ENCODE data around the gene MEF2B. TPM values are rescaled to one million over a fixed set of nuclear protein-coding genes. Genes with fewer than 3 reads are reported as not detected.

The MEF2B gene
- polyA plus RNA-seq, 1 donor: 1.4 TPM

DNA sequence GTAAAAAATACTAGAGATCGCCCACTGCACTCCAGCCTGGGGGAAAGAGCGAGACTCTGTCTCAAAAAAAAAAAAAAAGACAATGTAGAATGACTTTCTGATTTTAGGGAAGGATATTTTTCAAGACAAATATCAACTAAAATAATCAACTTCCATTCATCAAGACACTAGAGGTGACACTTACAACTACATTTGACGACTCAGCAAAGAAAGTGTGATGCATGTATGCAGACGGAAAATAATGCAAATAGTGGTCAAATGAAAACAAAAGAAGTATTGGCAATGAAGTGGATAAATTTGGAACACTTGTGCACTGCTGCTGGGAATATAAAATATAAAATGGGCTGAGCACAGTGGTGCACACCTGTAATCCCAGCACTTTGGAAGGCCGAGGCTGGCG, 44.0 kb downstream of the MEF2B start:
- Histone ChIP-seq H3K4me1 (ENCODE audit: control insufficient read depth, insufficient read depth, low read length) (peaks cover 1% of the 10 kb centered on the region), H3K9me3 (ENCODE audit: control insufficient read depth, low read depth, low read length) (no peaks in the 10 kb centered on the region), H3K4me3 (ENCODE audit: low read length) (no peak overlapping the region), H3K27me3 (ENCODE audit: control insufficient read depth, insufficient read depth, low read length) (no peaks in the 10 kb centered on the region), H3K27ac (ENCODE audit: low read length) (no peak overlapping the region), H3K36me3 (ENCODE audit: control insufficient read depth, insufficient read depth, low read length) (peaks cover 2% of the 10 kb centered on the region)
- WGBS (ENCODE audit: insufficient coverage, low lambda C conversion rate): 83% methylated on average over 1 of the region's 6 CpGs
- DNase-seq: no peak

DNA sequence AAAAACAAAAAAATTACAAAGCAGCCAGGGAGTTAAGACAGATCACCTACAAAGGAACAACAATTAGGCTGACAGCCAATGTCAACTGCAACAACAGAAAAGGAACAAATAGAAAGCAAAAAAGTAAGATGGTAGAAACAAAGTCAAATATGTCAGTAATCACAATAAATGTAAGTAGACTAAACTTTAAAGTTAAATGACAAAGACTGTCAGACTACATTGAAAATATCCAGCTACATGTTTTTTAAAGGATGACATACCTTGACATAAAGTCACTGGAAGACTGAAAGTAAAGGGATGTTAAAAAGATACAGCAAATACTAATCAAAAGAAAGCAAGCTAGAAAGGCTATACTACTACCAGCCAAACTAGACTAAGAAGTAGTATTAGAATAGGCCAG, 46.7 kb downstream of the MEF2B start:
- DNase-seq: no peak
- Histone ChIP-seq H3K36me3 (ENCODE audit: control insufficient read depth, insufficient read depth, low read length) (peaks cover 4% of the 10 kb centered on the region), H3K4me3 (ENCODE audit: low read length) (no peak overlapping the region), H3K27me3 (ENCODE audit: control insufficient read depth, insufficient read depth, low read length) (no peaks in the 10 kb centered on the region), H3K4me1 (ENCODE audit: control insufficient read depth, insufficient read depth, low read length) (peaks cover 19% of the 10 kb centered on the region), H3K9me3 (ENCODE audit: control insufficient read depth, low read depth, low read length) (no peaks in the 10 kb centered on the region), H3K27ac (ENCODE audit: low read length) (no peak overlapping the region)

DNA sequence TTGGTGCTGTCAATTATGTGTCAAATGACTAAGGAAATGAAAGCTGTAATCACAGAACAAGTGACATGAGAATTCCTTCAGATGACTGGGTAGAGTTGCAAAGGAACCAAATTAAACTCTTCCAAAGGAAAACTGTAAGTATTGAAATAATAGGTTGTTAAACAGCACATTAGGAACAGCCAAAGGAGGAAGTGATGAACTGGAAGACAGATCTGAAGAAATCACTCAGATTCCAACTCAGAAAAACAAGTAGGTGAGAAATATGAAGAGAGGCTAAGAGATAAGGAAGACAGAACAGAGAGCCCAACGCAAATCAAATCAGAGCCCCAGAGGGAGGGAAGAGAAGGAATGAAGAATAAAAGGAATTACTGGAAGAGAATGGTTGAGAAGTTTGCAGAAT, 47.2 kb downstream of the MEF2B start:
- H3K9me3 ChIP-seq (ENCODE audit: control insufficient read depth, low read depth, low read length): no peaks in the 10 kb centered on the region
- no peak overlapping the region for H3K4me3 ChIP-seq (ENCODE audit: low read length)
- peaks cover 19% of the 10 kb centered on the region for H3K4me1 ChIP-seq (ENCODE audit: control insufficient read depth, insufficient read depth, low read length)
- no peak for DNase-seq
- H3K36me3 ChIP-seq (ENCODE audit: control insufficient read depth, insufficient read depth, low read length): peaks cover 4% of the 10 kb centered on the region
- 89% methylated on average over 1 of the region's 1 CpG for WGBS (ENCODE audit: insufficient coverage, low lambda C conversion rate)
- H3K27me3 ChIP-seq (ENCODE audit: control insufficient read depth, insufficient read depth, low read length): no peaks in the 10 kb centered on the region
- H3K27ac ChIP-seq (ENCODE audit: low read length): no peak overlapping the region

DNA sequence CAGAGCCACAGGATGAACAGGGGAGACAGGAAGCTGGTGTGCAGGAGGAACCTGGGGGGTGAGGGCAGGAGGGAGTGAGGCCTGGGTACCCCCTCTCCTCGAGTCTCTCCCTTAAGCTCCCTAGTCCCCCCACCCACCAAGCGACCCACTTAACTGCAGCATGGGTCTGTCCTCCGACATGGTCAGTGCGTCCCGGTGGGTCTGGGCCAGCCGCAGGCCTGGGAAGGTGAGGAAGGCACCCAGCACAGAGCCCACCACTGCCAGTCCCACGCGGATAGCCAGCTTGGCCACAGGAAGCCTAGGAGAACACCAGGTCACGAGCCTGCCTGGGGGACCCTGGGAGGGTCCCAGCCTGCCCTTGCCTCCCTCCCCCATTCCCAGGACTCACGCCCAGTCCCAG, 48.7 kb downstream of the MEF2B start:
- Histone ChIP-seq H3K4me1 (ENCODE audit: control insufficient read depth, insufficient read depth, low read length) (peaks cover 19% of the 10 kb centered on the region), H3K27ac (ENCODE audit: low read length) (no peak overlapping the region), H3K9me3 (ENCODE audit: control insufficient read depth, low read depth, low read length) (no peaks in the 10 kb centered on the region), H3K4me3 (ENCODE audit: low read length) (no peak overlapping the region), H3K36me3 (ENCODE audit: control insufficient read depth, insufficient read depth, low read length) (peaks cover 4% of the 10 kb centered on the region), H3K27me3 (ENCODE audit: control insufficient read depth, insufficient read depth, low read length) (no peaks in the 10 kb centered on the region)
- no peak for DNase-seq
- WGBS (ENCODE audit: insufficient coverage, low lambda C conversion rate): no CpG with 5 or more reads among the region's 10 CpGs

DNA sequence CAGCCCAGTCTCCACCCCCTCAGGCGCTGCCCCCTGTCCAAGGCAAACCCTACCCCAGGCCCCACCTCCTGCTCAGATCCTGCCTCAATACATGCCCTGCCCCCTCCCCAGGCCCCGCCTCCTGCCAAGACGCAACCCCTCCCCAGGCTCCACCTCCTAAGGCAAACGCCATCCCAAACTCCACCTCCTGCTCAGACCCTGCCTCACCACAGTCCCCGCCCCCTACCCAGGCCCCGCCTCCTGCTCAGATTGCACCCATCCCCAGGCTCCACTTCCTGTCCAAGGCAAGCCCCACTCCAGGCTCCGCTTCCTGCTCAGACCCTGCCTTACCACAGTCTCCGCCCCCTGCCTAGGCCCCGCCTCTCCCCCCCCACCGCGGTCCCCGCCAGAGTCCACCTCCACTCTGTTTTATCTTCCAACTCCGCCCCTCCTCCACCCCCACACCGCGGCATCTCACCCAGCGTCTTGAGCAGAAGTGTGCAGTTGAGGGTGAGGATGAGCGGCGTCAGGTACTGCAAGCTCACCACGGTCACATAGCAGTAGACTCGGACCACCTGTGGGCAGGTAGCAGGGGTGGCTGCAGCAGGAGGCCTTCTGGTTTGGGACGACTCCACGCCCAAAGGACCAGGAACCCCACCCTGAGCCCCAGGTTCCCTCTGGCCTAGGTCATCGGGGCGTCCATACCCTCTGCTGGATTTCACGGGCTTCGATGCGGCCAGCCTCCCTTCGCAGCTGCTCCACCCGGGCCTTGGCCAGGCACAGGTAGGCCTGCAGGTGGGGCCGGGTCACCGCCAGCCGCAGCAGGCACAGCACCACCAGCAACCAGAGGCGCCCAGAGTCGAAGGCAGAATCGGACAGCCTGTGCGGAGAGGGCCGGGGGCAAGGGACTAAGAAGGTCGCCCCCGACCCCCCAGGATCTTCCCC, 49.5 kb downstream of the MEF2B start:
- WGBS (ENCODE audit: insufficient coverage, low lambda C conversion rate): no CpG with 5 or more reads among the region's 39 CpGs
- H3K4me1 ChIP-seq (ENCODE audit: control insufficient read depth, insufficient read depth, low read length): peaks cover 19% of the 10 kb centered on the region
- H3K27me3 ChIP-seq (ENCODE audit: control insufficient read depth, insufficient read depth, low read length): no peaks in the 10 kb centered on the region
- peak; percentile 97 for DNase-seq
- H3K27ac ChIP-seq (ENCODE audit: low read length): peak overlapping the region; percentile 77
- H3K9me3 ChIP-seq (ENCODE audit: control insufficient read depth, low read depth, low read length): no peaks in the 10 kb centered on the region
- H3K4me3 ChIP-seq (ENCODE audit: low read length): peak overlapping the region; percentile 46
- H3K36me3 ChIP-seq (ENCODE audit: control insufficient read depth, insufficient read depth, low read length): peaks cover 4% of the 10 kb centered on the region

DNA sequence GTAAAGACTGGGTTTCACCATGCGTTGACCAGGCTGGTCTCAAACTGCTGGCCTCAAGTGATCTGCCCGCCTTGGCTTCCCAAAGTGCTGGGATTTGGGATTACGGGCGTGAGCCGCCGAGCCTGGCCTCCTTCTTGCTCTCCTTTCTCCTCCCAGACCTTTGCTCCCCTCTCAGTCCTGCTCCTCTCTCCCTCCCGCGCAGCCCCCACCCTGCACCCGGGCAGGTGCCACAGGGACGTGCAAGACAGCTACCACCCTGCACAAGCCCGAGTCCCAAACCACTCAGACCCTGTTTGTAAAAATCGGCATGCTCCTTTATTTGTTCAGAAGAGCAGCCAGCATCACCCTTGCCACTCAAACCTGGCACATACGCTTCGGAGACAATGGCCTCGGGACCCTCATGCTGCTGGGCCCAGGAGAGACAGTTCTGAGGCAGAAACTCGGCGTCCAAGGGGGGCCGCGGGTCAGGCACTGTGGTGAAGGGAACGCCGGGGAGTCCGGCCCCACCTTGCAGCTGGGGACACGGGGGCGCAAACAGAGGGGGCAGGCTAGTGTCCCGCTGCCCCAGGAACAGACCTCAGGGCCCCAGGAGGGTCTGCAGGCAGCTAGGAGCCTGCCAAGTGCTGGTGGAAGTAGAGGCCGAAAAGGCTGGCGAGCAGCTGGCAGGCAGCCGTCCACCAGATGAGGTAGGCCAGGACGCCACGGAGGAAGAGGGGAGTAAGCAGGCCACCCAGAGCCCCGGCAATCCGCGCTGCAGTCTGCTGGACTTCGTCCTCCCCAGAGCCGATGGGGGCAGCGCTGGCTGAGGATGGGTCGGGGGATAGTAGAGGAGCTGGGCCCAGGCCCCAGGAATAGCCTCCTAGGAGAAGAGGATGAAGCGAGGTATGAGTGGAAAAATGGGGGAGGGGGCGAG, 50.5 kb downstream of the MEF2B start:
- WGBS (ENCODE audit: insufficient coverage, low lambda C conversion rate): no CpG with 5 or more reads among the region's 39 CpGs

DNA sequence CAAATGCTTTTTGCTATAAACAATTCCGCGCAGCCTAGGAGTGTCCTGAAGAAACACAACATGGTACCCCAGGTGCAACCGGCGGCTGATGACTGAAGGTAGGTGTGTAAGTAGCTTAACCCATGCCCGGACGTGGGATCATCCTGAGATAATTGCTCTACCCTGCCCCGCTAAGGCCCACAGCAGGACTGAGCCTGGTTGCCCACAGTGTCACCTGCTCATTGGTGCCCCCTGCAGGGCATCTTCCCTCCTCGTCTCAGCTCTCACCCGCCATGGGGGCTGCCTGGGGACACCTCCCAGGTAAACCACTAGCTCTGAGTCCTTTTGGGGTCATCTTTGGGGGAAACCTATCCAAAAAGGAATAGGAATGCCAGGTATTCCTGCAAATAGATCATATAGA, 54.1 kb downstream of the MEF2B start:
- no peak overlapping the region for H3K27ac ChIP-seq (ENCODE audit: low read length)
- DNase-seq: no peak
- no peak overlapping the region for H3K4me3 ChIP-seq (ENCODE audit: low read length)
- no peaks in the 10 kb centered on the region for H3K9me3 ChIP-seq (ENCODE audit: control insufficient read depth, low read depth, low read length)
- H3K36me3 ChIP-seq (ENCODE audit: control insufficient read depth, insufficient read depth, low read length): peaks cover 2% of the 10 kb centered on the region
- peaks cover under 1% of the 10 kb centered on the region for H3K27me3 ChIP-seq (ENCODE audit: control insufficient read depth, insufficient read depth, low read length)
- WGBS (ENCODE audit: insufficient coverage, low lambda C conversion rate): no CpG with 5 or more reads among the region's 9 CpGs
- peaks cover 18% of the 10 kb centered on the region for H3K4me1 ChIP-seq (ENCODE audit: control insufficient read depth, insufficient read depth, low read length)

More for the DNA sequence above, 50.5 kb downstream of the MEF2B start:
- Histone ChIP-seq H3K36me3 (ENCODE audit: control insufficient read depth, insufficient read depth, low read length) (peaks cover 4% of the 10 kb centered on the region), H3K27ac (ENCODE audit: low read length) (peak overlapping the region; percentile 77), H3K9me3 (ENCODE audit: control insufficient read depth, low read depth, low read length) (no peaks in the 10 kb centered on the region), H3K4me1 (ENCODE audit: control insufficient read depth, insufficient read depth, low read length) (peaks cover 19% of the 10 kb centered on the region), H3K4me3 (ENCODE audit: low read length) (peak overlapping the region; percentile 46), H3K27me3 (ENCODE audit: control insufficient read depth, insufficient read depth, low read length) (no peaks in the 10 kb centered on the region)
- DNase-seq: peak in 1 of 2 donors; percentile 51

DNA sequence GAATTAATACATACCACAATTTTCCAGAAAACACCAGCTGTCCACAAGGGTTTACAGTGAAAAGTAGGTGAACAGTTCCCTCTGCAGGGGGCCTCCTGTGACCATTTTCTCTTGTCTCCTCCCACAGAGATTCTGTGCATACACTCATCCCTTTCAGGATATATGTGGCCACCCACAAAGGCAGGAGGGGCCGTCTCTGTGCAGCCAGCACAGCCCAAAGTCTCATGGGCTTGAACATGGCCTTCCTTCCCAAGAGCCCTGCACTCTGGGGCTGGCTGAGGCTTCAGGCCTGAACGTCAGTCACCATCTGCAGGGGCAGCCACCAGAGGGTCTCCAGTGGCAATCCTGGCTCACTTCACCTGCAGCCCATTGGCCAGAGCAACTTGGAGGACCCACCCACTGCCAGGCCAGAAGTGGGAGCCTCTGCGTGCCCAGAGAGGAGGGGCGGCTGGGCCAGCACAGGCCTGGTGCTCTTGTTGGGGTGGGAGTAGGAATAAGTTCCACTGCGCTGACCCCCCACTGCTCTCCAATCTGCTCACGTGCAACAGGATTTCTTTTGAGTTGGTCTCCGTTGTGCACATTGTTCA, 56.9 kb downstream of the MEF2B start:
- no CpG with 5 or more reads among the region's 7 CpGs for WGBS (ENCODE audit: insufficient coverage, low lambda C conversion rate)
- no peak for DNase-seq

DNA sequence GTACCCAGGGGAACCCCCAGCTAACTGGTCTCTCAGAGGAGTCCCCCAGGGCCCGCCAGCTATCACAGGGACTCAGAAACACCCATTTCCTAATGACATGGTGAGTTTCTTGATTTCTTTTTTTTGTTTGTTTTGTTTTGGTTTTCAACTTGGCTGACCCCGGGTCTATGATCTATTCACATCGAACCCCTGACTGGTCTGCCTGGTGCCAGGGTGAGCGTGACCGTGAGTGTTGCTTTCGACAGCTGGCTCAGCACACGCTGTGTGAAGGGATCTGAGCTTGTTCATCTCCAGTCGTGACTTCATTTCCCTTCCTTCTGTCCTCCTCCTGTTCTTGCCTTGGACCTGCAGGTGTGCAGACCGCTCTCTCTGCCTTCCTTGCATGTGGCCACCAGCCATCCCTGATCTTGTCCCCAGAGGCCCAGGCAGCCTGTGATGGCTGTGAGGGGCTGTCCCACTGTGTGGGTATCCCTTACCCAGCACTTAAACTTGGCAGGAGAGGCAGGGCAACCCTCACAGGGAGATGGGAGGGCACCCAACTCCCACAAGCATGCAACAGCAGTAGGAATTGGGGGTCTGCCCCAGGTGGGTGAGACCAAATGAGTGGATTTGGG, 58.0 kb downstream of the MEF2B start:
- H3K9me3 ChIP-seq (ENCODE audit: control insufficient read depth, low read depth, low read length): no peaks in the 10 kb centered on the region
- no peak for DNase-seq
- H3K4me3 ChIP-seq (ENCODE audit: low read length): no peak overlapping the region
- H3K27me3 ChIP-seq (ENCODE audit: control insufficient read depth, insufficient read depth, low read length): peaks cover 3% of the 10 kb centered on the region
- WGBS (ENCODE audit: insufficient coverage, low lambda C conversion rate): 80% methylated on average over 1 of the region's 9 CpGs
- no peak overlapping the region for H3K27ac ChIP-seq (ENCODE audit: low read length)
- peaks cover 11% of the 10 kb centered on the region for H3K4me1 ChIP-seq (ENCODE audit: control insufficient read depth, insufficient read depth, low read length)
- peaks cover 9% of the 10 kb centered on the region for H3K36me3 ChIP-seq (ENCODE audit: control insufficient read depth, insufficient read depth, low read length)

More for the DNA sequence above, 56.9 kb downstream of the MEF2B start:
- H3K4me1 ChIP-seq (ENCODE audit: control insufficient read depth, insufficient read depth, low read length): peaks cover 11% of the 10 kb centered on the region
- peaks cover 3% of the 10 kb centered on the region for H3K27me3 ChIP-seq (ENCODE audit: control insufficient read depth, insufficient read depth, low read length)
- H3K36me3 ChIP-seq (ENCODE audit: control insufficient read depth, insufficient read depth, low read length): peaks cover 2% of the 10 kb centered on the region
- no peak overlapping the region for H3K4me3 ChIP-seq (ENCODE audit: low read length)
- no peaks in the 10 kb centered on the region for H3K9me3 ChIP-seq (ENCODE audit: control insufficient read depth, low read depth, low read length)
- no peak overlapping the region for H3K27ac ChIP-seq (ENCODE audit: low read length)

Data from large intestine (tissue), 3 donors.